ENCODE data around the gene CFAP46. TPM values are rescaled to one million over a fixed set of nuclear protein-coding genes. Genes with fewer than 3 reads are reported as not detected.

Gene CFAP46
- polyA plus RNA-seq, 1 of the 3 experiments (the other 2 are of a cell fraction): 3.9 TPM

GRCh38 chr10:132982301-132982989 lies 40.1 kb upstream of the CFAP46 start:
- H3K9me2 ChIP-seq: no peaks in the 10 kb centered on the region
- ChIA-PET CTCF (no interaction called here), POLR2A (no interaction called here)
- no peaks in the 10 kb centered on the region for H3K27me3 ChIP-seq (ENCODE audit: insufficient read depth)
- H3K4me1 ChIP-seq (ENCODE audit: control insufficient read depth in 1 of 2, insufficient read depth in 2 of 2, low read depth in 1 of 2, low read length in 1 of 2): peaks cover 0 to 5% of the 10 kb centered on the region in 2 experiments; a peak in 1 of 4 replicates
- no peaks in the 10 kb centered on the region for H3K9me3 ChIP-seq
- no peaks in the 10 kb centered on the region for H4K20me1 ChIP-seq (ENCODE audit: insufficient read depth)
- no peak overlapping the region for H3K4me3 ChIP-seq (ENCODE audit: low read depth in 2 of 2, low read length in 1 of 2)
- 85% methylated on average over 25 of the region's 36 CpGs for WGBS (ENCODE audit: low lambda C conversion rate)
- no peak for DNase-seq
- H3F3A ChIP-seq (replicated peaks; ENCODE audit: insufficient read depth): no peaks in the 10 kb centered on the region
- H3K79me2 ChIP-seq (ENCODE audit: insufficient read depth): no peaks in the 10 kb centered on the region
- no peak overlapping the region for H3K9ac ChIP-seq
- no peak overlapping the region for H3K4me2 ChIP-seq
- no peaks in the 10 kb centered on the region for H3K36me3 ChIP-seq (replicated peaks in 1 of 2; ENCODE audit: control insufficient read depth in 1 of 2, insufficient read depth in 2 of 2, low read length in 1 of 2)
- no peak for TF ChIP-seq TEAD4 (IDR thresholded peaks at IDR 0.05; ENCODE audit: borderline replicate concordance, insufficient read depth)
- TF ChIP-seq TAF1 (IDR thresholded peaks at IDR 0.05; ENCODE audit: borderline replicate concordance, low read depth, low read length): no peak
- no peak for TF ChIP-seq MXI1 (IDR thresholded peaks at IDR 0.05; ENCODE audit: low read depth, low read length)
- TF ChIP-seq TCF12 (IDR thresholded peaks at IDR 0.05): no peak
- TF ChIP-seq ZBTB33 (IDR thresholded peaks at IDR 0.05; ENCODE audit: borderline replicate concordance, low read depth): no peak
- no peak for TF ChIP-seq REST (IDR thresholded peaks at IDR 0.05; ENCODE audit: low read depth, low read length)
- TF ChIP-seq POLR2AphosphoS5 (IDR thresholded peaks at IDR 0.05; ENCODE audit: low read depth, low read length): no peak
- no peak for TF ChIP-seq USF2 (IDR thresholded peaks at IDR 0.05; ENCODE audit: borderline replicate concordance, low read depth, low read length)
- H3K27ac ChIP-seq (ENCODE audit: low read depth in 2 of 2, low read length in 1 of 2): no peak overlapping the region
- H2AFZ ChIP-seq (ENCODE audit: low read depth): no peak overlapping the region

GRCh38 chr10:132981746-132982145 lies 39.4 kb upstream of the CFAP46 start:
- no peaks in the 10 kb centered on the region for H3K9me2 ChIP-seq
- no peaks in the 10 kb centered on the region for H3K9me3 ChIP-seq
- no peak overlapping the region for H3K4me2 ChIP-seq
- no peak for DNase-seq
- 74% methylated on average over 21 of the region's 21 CpGs for WGBS (ENCODE audit: low lambda C conversion rate)
- H3K27ac ChIP-seq (ENCODE audit: low read depth in 2 of 2, low read length in 1 of 2): no peak overlapping the region
- no peaks in the 10 kb centered on the region for H3K79me2 ChIP-seq (ENCODE audit: insufficient read depth)
- H3K9ac ChIP-seq: no peak overlapping the region
- H4K20me1 ChIP-seq (ENCODE audit: insufficient read depth): no peaks in the 10 kb centered on the region
- ChIA-PET POLR2A (no interaction called here), CTCF (no interaction called here)
- H3K36me3 ChIP-seq (replicated peaks in 1 of 2; ENCODE audit: control insufficient read depth in 1 of 2, insufficient read depth in 2 of 2, low read length in 1 of 2): no peaks in the 10 kb centered on the region
- no peaks in the 10 kb centered on the region for H3K27me3 ChIP-seq (ENCODE audit: insufficient read depth)
- H2AFZ ChIP-seq (ENCODE audit: low read depth): no peak overlapping the region
- no peak overlapping the region for H3K4me3 ChIP-seq (ENCODE audit: low read depth in 2 of 2, low read length in 1 of 2)
- H3F3A ChIP-seq (replicated peaks; ENCODE audit: insufficient read depth): no peaks in the 10 kb centered on the region
- H3K4me1 ChIP-seq (ENCODE audit: control insufficient read depth in 1 of 2, insufficient read depth in 2 of 2, low read depth in 1 of 2, low read length in 1 of 2): no peaks in the 10 kb centered on the region; a peak in 1 of 4 replicates
- TF ChIP-seq FOSL2 (IDR thresholded peaks at IDR 0.05; ENCODE audit: borderline replicate concordance, low read depth): no peak
- TF ChIP-seq RFX5 (IDR thresholded peaks at IDR 0.05; ENCODE audit: low read length): no peak
- no peak for TF ChIP-seq PBX3 (IDR thresholded peaks at IDR 0.05)
- TF ChIP-seq ELF1 (IDR thresholded peaks at IDR 0.05): no peak
- no peak for TF ChIP-seq SMC3 (IDR thresholded peaks at IDR 0.05; ENCODE audit: low read depth, low read length)
- TF ChIP-seq USF2 (IDR thresholded peaks at IDR 0.05; ENCODE audit: borderline replicate concordance, low read depth, low read length): no peak
- TF ChIP-seq TCF12 (IDR thresholded peaks at IDR 0.05): no peak
- TF ChIP-seq GABPA (IDR thresholded peaks at IDR 0.05; ENCODE audit: low read depth): no peak
- no peak for TF ChIP-seq SIN3A (IDR thresholded peaks at IDR 0.05; ENCODE audit: borderline replicate concordance, low read depth, low read length)
- TF ChIP-seq RXRA (IDR thresholded peaks at IDR 0.05; ENCODE audit: borderline replicate concordance, low read depth): no peak
- no peak for TF ChIP-seq CHD2 (IDR thresholded peaks at IDR 0.05; ENCODE audit: low read length, partially characterized antibody)
- no peak for TF ChIP-seq GATA2 (CRISPR knock-in tag; IDR thresholded peaks at IDR 0.05)
